AG10803 (cell line): Measurements from ENCODE around the gene LRRC36.

ENCODE experiments used
- DNase-seq: peaks from one replicate; pipeline ENCODE4 v3.0.0; 2010; ENCODE audit warnings: low read depth
- H3K4me3 ChIP-seq: 2 replicates; pipeline ENCODE4 v1.5.1; 2011; ENCODE audit warnings: mild to moderate bottlenecking, low read length, control low read depth
- CTCF ChIP-seq: conservative IDR thresholded peaks from 2 replicates; pipeline ENCODE4 v1.5.1; 2011; ENCODE audit warnings: mild to moderate bottlenecking, low read length, control low read depth, inconsistent platforms

The LRRC36 gene

GRCh38 chr16:67426022-67426421 lies 99.4 kb downstream of the LRRC36 start:
- DNase-seq, result no peak
- TF ChIP-seq CTCF, result no peak
- no peak overlapping the region for H3K4me3 ChIP-seq

- TF ChIP-seq CTCF, result no peak
- DNase-seq, result no peak
- no peak overlapping the region for H3K4me3 ChIP-seq
Observed at GRCh38 chr16:67426950-67427349, 100.3 kb downstream of the LRRC36 start.

GRCh38 chr16:67428146-67428731 lies 101.6 kb downstream of the LRRC36 start:
- peak; percentile 48 for DNase-seq
- H3K4me3 ChIP-seq, result no peak overlapping the region
- peak; percentile 89 for TF ChIP-seq CTCF

DNA sequence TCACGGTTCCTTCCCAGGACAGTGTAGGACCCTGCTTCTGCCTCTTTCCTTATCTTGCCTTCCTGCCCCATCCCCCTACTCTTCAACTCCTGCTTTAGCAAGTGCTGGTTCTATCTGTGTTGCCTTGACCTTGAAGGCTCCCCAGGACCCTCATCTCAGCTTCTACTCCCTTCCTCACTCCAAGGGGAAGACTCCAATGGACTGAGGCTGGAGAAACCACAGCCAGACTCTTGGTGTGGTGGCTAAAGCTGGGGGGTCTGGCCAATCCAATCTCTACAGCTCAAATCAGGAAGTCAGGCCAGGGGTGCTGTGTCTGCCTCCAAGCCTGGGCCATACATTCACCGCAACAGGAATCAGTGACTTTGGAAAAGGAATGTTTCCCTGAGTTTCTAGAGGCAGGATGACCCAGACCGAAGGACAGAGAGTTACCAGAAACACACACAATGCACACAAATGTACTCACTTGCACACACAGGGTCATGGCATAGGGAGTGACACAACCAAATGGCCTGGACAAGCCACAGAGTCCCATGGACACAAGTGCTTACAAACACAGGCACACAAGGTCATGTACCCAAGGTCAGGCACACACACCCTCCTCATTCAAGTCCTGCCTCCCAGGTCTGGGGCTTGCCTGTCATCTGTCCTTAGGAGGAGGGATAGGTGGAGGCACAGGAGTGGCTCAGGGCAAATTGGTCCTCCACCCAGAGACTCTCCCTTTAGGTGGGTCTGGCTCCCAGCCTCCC lies 102.6 kb downstream of the LRRC36 start:
- no peak overlapping the region for H3K4me3 ChIP-seq
- TF ChIP-seq CTCF, result no peak
- no peak for DNase-seq

- no peak overlapping the region for H3K4me3 ChIP-seq
- no peak for TF ChIP-seq CTCF
- no peak for DNase-seq
Observed at GRCh38 chr16:67429799-67430503, 103.3 kb downstream of the LRRC36 start.

- DNase-seq, result no peak
- no peak for TF ChIP-seq CTCF
- peak overlapping the region; percentile 30 for H3K4me3 ChIP-seq
Observed at GRCh38 chr16:67430504-67430976, 103.9 kb downstream of the LRRC36 start.
